Pericardium fibroblast (primary cell): ENCODE results near the gene ARHGAP32. TPM values are rescaled to one million over a fixed set of nuclear protein-coding genes. Genes with fewer than 3 reads are reported as not detected.

Experiments used
- total RNA-seq: library from RNA; depleted of rRNA; stranded (reverse); fragments of >200 nt; gene quantifications from 2 replicates; pipeline ENCODE4 v1.2.3, GENCODE V29; 2015

ARHGAP32 gene
- 5.2 and 10.4 TPM in 2 replicates for total RNA-seq

GRCh38 chr11:129192150-129192549, at the start of gene ARHGAP32:
Gene ARHGAP32, minus strand, starts transcription at chr11:129192325. Its CDS starts 127 bp downstream, at chr11:129192198.

GRCh38 chr11:128942817-128943427, 249.2 kb downstream of the ARHGAP32 start, which contains the start of gene TP53AIP1:
Gene TP53AIP1, minus strand, starts transcription at chr11:128942871. Its CDS starts 5,053 bp downstream, at chr11:128937818.

Other genes starting within 250 kb of the ARHGAP32 start
- not detected in 2 replicates for gene TP53AIP1, start 249.5 kb downstream of the ARHGAP32 start, total RNA-seq
- gene BARX2, start 183.5 kb upstream of the ARHGAP32 start, total RNA-seq = not detected in 2 replicates